Neural cell (in vitro differentiated cells): ENCODE measurements around the gene CDH4.

Source experiments
- CTCF ChIP-seq: fragments of 450-650 bp; IDR thresholded peaks from 2 replicates; pipeline ENCODE4 v1.5.1; 2014; ENCODE audit warnings: antibody characterized with exemption, mild to moderate bottlenecking, moderate library complexity; ENCODE audit not compliant: poor library complexity, severe bottlenecking
- EP300 ChIP-seq: fragments of 450-650 bp; conservative IDR thresholded peaks from 2 replicates; pipeline ENCODE4 v1.6.1; 2014; ENCODE audit warnings: antibody characterized with exemption, mild to moderate bottlenecking, moderate library complexity; ENCODE audit not compliant: poor library complexity, severe bottlenecking
- EZH2 ChIP-seq: fragments of 200-600, 300-800 bp; shearing (Covaris generic), sonication (generic); IDR thresholded peaks from 2 replicates; pipeline ENCODE4 v1.6.1; 2014; ENCODE audit warnings: antibody characterized with exemption, low read length, borderline replicate concordance, mild to moderate bottlenecking; ENCODE audit not compliant: insufficient read depth, poor library complexity, severe bottlenecking
- POLR2AphosphoS5 ChIP-seq: IDR thresholded peaks from 2 replicates; pipeline ENCODE4 v1.6.1; 2012
- RAD21 ChIP-seq: fragments of 450-650 bp; conservative IDR thresholded peaks from 2 replicates; pipeline ENCODE4 v1.6.1; 2014; ENCODE audit warnings: antibody characterized with exemption, mild to moderate bottlenecking, moderate library complexity
- REST ChIP-seq: IDR thresholded peaks from 2 replicates; pipeline ENCODE4 v1.6.1; 2012; ENCODE audit warnings: borderline replicate concordance
- SMC3 ChIP-seq: fragments of 450-650 bp; conservative IDR thresholded peaks from 2 replicates; pipeline ENCODE4 v1.6.1; 2014; ENCODE audit warnings: antibody characterized with exemption, mild to moderate bottlenecking, moderate library complexity; ENCODE audit not compliant: poor library complexity

- TF ChIP-seq CTCF = no peak
- no peak for TF ChIP-seq RAD21
- no peak for TF ChIP-seq POLR2AphosphoS5
- no peak for TF ChIP-seq SMC3
- no peak for TF ChIP-seq REST
- TF ChIP-seq EZH2 = no peak
- TF ChIP-seq EP300 = no peak
Observed at GRCh38 chr20:61929971-61930666, 678.1 kb downstream of the CDH4 start.
